H1 (cell line): ENCODE results near the gene RRH. TPM values are rescaled to one million over a fixed set of nuclear protein-coding genes. Genes with fewer than 3 reads are reported as not detected.

Experiments used
- CTCF ChIA-PET: fragments of 300-600 bp; sonication (Branson Sonifier 250); formaldehyde crosslinking; loops from one replicate; lab custom pipeline; 2021; ENCODE audit not compliant: partially characterized antibody; lab: Charles Lee
- POLR2A ChIA-PET: fragments of 300-600 bp; sonication (Branson Sonifier 250); formaldehyde crosslinking; loops from one replicate; lab custom pipeline; 2021; ENCODE audit warnings: inconsistent platforms; ENCODE audit not compliant: partially characterized antibody; lab: Charles Lee
- DNase-seq, 2 experiments: peaks; one replicate each; pipeline versions ENCODE4 v3.0.0 to v3.0.0-alpha.2; 2010 to 2022; ENCODE audit warnings: low spot score in 2 of 2, low read depth in 1 of 2, mixed read lengths in 1 of 2
- FAIRE-seq: peaks from 2 replicates; lab custom pipeline; 2011; peaks lifted over from hg19 to GRCh38; lab: Jason Lieb, UNC
- H2AFZ ChIP-seq: 2 replicates; pipeline ENCODE4 v1.8.1; 2012; ENCODE audit warnings: low read length, inconsistent platforms
- H2AK5ac ChIP-seq: 2 replicates; pipeline ENCODE4 v1.6.1; 2013; ENCODE audit warnings: low read depth, low read length
- H2BK120ac ChIP-seq: replicated peaks from 2 replicates; pipeline ENCODE3; 2013; ENCODE audit warnings: low read depth, low read length, inconsistent platforms
- H2BK12ac ChIP-seq: 2 replicates; pipeline ENCODE4 v1.6.1; 2013; ENCODE audit warnings: low read depth, low read length
- H2BK15ac ChIP-seq: 2 replicates; pipeline ENCODE4 v1.6.1; 2013; ENCODE audit warnings: low read length
- H2BK20ac ChIP-seq: 2 replicates; pipeline ENCODE4 v1.6.1; 2013; ENCODE audit warnings: low read length
- H2BK5ac ChIP-seq: 2 replicates; pipeline ENCODE4 v1.6.1; 2013; ENCODE audit warnings: low read depth, low read length
- H3K14ac ChIP-seq: 2 replicates; pipeline ENCODE4 v1.6.1; 2013; ENCODE audit warnings: inconsistent platforms; ENCODE audit not compliant: insufficient read length
- H3K18ac ChIP-seq: 2 replicates; pipeline ENCODE4 v1.6.1; 2013; ENCODE audit warnings: low read length; ENCODE audit errors: extremely low read depth
- H3K23ac ChIP-seq: 2 replicates; pipeline ENCODE4 v1.6.1; 2013; ENCODE audit warnings: inconsistent platforms; ENCODE audit not compliant: insufficient read length
- H3K23me2 ChIP-seq: 2 replicates; pipeline ENCODE4 v1.6.1; 2013; ENCODE audit warnings: low read depth, low read length
- H3K27ac ChIP-seq: 2 replicates; pipeline ENCODE4 v1.6.1; 2011; ENCODE audit warnings: low read depth, low read length, inconsistent platforms
- H3K27me3 ChIP-seq, 4 experiments: replicated peaks in 1 of 4; 1 replicate in 1 of 4; 2 replicates in 3 of 4; pipeline versions ENCODE4 v1.6.1 to v1.8.1; 2011 to 2013; ENCODE audit warnings: low read length in 3 of 4, mild to moderate bottlenecking in 3 of 4, inconsistent platforms in 2 of 4, mixed read lengths in 2 of 4, moderate library complexity in 1 of 4; ENCODE audit not compliant: control insufficient read depth in 3 of 4, insufficient read depth in 3 of 4; ENCODE audit errors: extremely low read depth in 1 of 4
- H3K36me3 ChIP-seq, 4 experiments: 2 replicates each; pipeline versions ENCODE4 v1.6.1 to v1.8.1; 2011 to 2013; ENCODE audit warnings: mild to moderate bottlenecking in 4 of 4, low read length in 3 of 4, moderate library complexity in 2 of 4, control low read depth in 1 of 4, inconsistent platforms in 1 of 4; ENCODE audit not compliant: insufficient read depth in 4 of 4, control insufficient read depth in 2 of 4
- H3K4ac ChIP-seq: replicated peaks from 2 replicates; pipeline ENCODE3; 2013; ENCODE audit warnings: low read length, low read depth, mixed read lengths, inconsistent platforms; ENCODE audit not compliant: insufficient read length
- H3K4me1 ChIP-seq, 4 experiments: replicated peaks in 1 of 4; 1 replicate in 1 of 4; 2 replicates in 3 of 4; pipeline versions ENCODE4 v1.6.1 to v1.8.1; 2011 to 2013; ENCODE audit warnings: low read length in 3 of 4, inconsistent platforms in 2 of 4, mixed read lengths in 1 of 4; ENCODE audit not compliant: insufficient read depth in 4 of 4, control insufficient read depth in 3 of 4
- H3K4me2 ChIP-seq, 2 experiments: 2 replicates each; pipeline versions ENCODE4 v1.6.1 to v1.8.1; 2011 to 2013; ENCODE audit warnings: low read depth in 2 of 2, low read length in 2 of 2, control low read depth in 1 of 2, inconsistent platforms in 1 of 2, mild to moderate bottlenecking in 1 of 2; ENCODE audit not compliant: insufficient read depth in 1 of 2
- H3K4me3 ChIP-seq, 4 experiments: fragments of 200-600, 300-600 bp in 1 of 4; sonication (generic), shearing (Covaris generic), sonication (Bioruptor Twin) in 1 of 4; 2 replicates each; pipeline versions ENCODE4 v1.5.1 to v1.8.1; 2011 to 2016; ENCODE audit warnings: low read length in 4 of 4, low read depth in 3 of 4, control low read depth in 2 of 4, inconsistent platforms in 2 of 4, mild to moderate bottlenecking in 2 of 4, mixed read lengths in 1 of 4, moderate library complexity in 1 of 4; ENCODE audit not compliant: insufficient read depth in 2 of 4; ENCODE audit errors: extremely low read depth in 1 of 4
- H3K56ac ChIP-seq: replicated peaks from 2 replicates; pipeline ENCODE3; 2013; ENCODE audit warnings: low read depth, mild to moderate bottlenecking, mixed read lengths, low read length, inconsistent platforms; ENCODE audit not compliant: insufficient read length
- H3K79me1 ChIP-seq: 2 replicates; pipeline ENCODE4 v1.6.1; 2013; ENCODE audit warnings: low read depth, low read length, control low read depth
- H3K79me2 ChIP-seq, 2 experiments: 2 replicates each; pipeline versions ENCODE4 v1.6.1 to v1.8.1; 2012 to 2013; ENCODE audit warnings: low read length in 2 of 2, mild to moderate bottlenecking in 2 of 2, inconsistent platforms in 1 of 2; ENCODE audit not compliant: insufficient read depth in 2 of 2, control insufficient read depth in 1 of 2
- H3K9ac ChIP-seq, 4 experiments: replicated peaks in 1 of 4; 1 replicate in 1 of 4; 2 replicates in 3 of 4; pipeline versions ENCODE4 v1.6.1 to v1.8.1; 2011 to 2013; ENCODE audit warnings: low read depth in 3 of 4, low read length in 3 of 4, control low read depth in 2 of 4, mild to moderate bottlenecking in 2 of 4, moderate library complexity in 2 of 4, inconsistent platforms in 1 of 4; ENCODE audit errors: extremely low read depth in 1 of 4
- H3K9me3 ChIP-seq, 2 experiments: 2 replicates each; pipeline versions ENCODE4 v1.6.1 to v1.8.1; 2012 to 2013; ENCODE audit warnings: mild to moderate bottlenecking in 2 of 2, moderate library complexity in 2 of 2, control low read depth in 1 of 2, inconsistent platforms in 1 of 2, low read depth in 1 of 2, low read length in 1 of 2, mixed read lengths in 1 of 2; ENCODE audit not compliant: insufficient read depth in 2 of 2
- H4K20me1 ChIP-seq, 2 experiments: replicated peaks in 1 of 2; 2 replicates each; pipeline versions ENCODE3 to v1.8.1; 2011 to 2013; ENCODE audit warnings: inconsistent platforms in 2 of 2, low read length in 2 of 2, mild to moderate bottlenecking in 1 of 2; ENCODE audit not compliant: insufficient read depth in 2 of 2, control insufficient read depth in 1 of 2
- H4K5ac ChIP-seq: 2 replicates; pipeline ENCODE4 v1.6.1; 2013; ENCODE audit warnings: low read length, low read depth, mixed read lengths, inconsistent platforms; ENCODE audit not compliant: insufficient read length
- H4K8ac ChIP-seq: 2 replicates; pipeline ENCODE4 v1.8.0; 2013; ENCODE audit warnings: mild to moderate bottlenecking, moderate library complexity, low read length, inconsistent platforms; ENCODE audit not compliant: insufficient read depth; ENCODE audit errors: extremely low read depth
- H4K91ac ChIP-seq: replicated peaks from 2 replicates; pipeline ENCODE3; 2013; ENCODE audit warnings: low read length, mixed read lengths, inconsistent platforms; ENCODE audit not compliant: insufficient read length
- ASH2L ChIP-seq: fragments of 200-600, 300-600 bp; sonication (generic); IDR thresholded peaks from one replicate; pipeline ENCODE4 v1.7.1; 2017; ENCODE audit warnings: low read length
- CBX8 ChIP-seq: fragments of 300-800, 300-1000 bp; sonication (generic); IDR thresholded peaks from 2 replicates; pipeline ENCODE4 v1.7.1; 2016; ENCODE audit warnings: low read depth, low read length, borderline replicate concordance
- CHD1 ChIP-seq: IDR thresholded peaks from 2 replicates; pipeline ENCODE4 v1.6.1; 2012; ENCODE audit warnings: low read depth, low read length, improper control_type of control experiment
- CHD2 ChIP-seq: IDR thresholded peaks from 2 replicates; pipeline ENCODE4 v1.6.1; 2012; ENCODE audit warnings: low read length, improper control_type of control experiment
- EZH2 ChIP-seq: fragments of 200-600 bp; sonication (generic); IDR thresholded peaks from 2 replicates; pipeline ENCODE4 v1.7.1; 2012; ENCODE audit warnings: low read depth, mild to moderate bottlenecking, moderate library complexity, low read length, inconsistent platforms; ENCODE audit not compliant: severe bottlenecking
- FOSL1 ChIP-seq: IDR thresholded peaks from 2 replicates; pipeline ENCODE4 v1.6.1; 2011; ENCODE audit warnings: mild to moderate bottlenecking, low read depth, low read length, moderate library complexity; ENCODE audit not compliant: insufficient read depth
- HDAC2 ChIP-seq, 2 experiments: fragments of 300-600 bp in 1 of 2; sonication (generic) in 1 of 2; IDR thresholded peaks; 2 replicates each; pipeline ENCODE4 v1.6.1; 2011 to 2012; ENCODE audit warnings: low read depth in 2 of 2, low read length in 2 of 2, mild to moderate bottlenecking in 2 of 2, moderate library complexity in 2 of 2, borderline replicate concordance in 1 of 2, inconsistent platforms in 1 of 2
- JUN ChIP-seq: IDR thresholded peaks from 2 replicates; pipeline ENCODE4 v1.6.1; 2011; ENCODE audit warnings: low read depth, mild to moderate bottlenecking, improper control_type of control experiment, low read length
- PHF8 ChIP-seq: fragments of 200-600 bp; sonication (generic); conservative IDR thresholded peaks from 2 replicates; pipeline ENCODE4 v1.7.1; 2012; ENCODE audit warnings: low read depth, mild to moderate bottlenecking, inconsistent platforms, low read length, moderate library complexity
- RFX5 ChIP-seq: IDR thresholded peaks from 2 replicates; pipeline ENCODE4 v1.6.1; 2011; ENCODE audit warnings: low read depth, low read length, improper control_type of control experiment, borderline replicate concordance
- SRF ChIP-seq: IDR thresholded peaks from 2 replicates; pipeline ENCODE4 v1.6.1; 2011; ENCODE audit warnings: mild to moderate bottlenecking, low read depth, low read length, moderate library complexity
- TAF1 ChIP-seq: IDR thresholded peaks from 2 replicates; pipeline ENCODE4 v1.6.1; 2011; ENCODE audit warnings: mild to moderate bottlenecking, low read depth, low read length
- TBP ChIP-seq: IDR thresholded peaks from 2 replicates; pipeline ENCODE4 v1.6.1; 2011; ENCODE audit warnings: low read depth, low read length, improper control_type of control experiment
- TCF12 ChIP-seq: IDR thresholded peaks from 2 replicates; pipeline ENCODE4 v1.6.1; 2011; ENCODE audit warnings: low read depth, mild to moderate bottlenecking, low read length
- TEAD4 ChIP-seq: IDR thresholded peaks from 2 replicates; pipeline ENCODE4 v1.6.1; 2012; ENCODE audit warnings: low read depth, low read length, inconsistent platforms, mixed read lengths
- ZNF274 ChIP-seq: IDR thresholded peaks from 2 replicates; pipeline ENCODE4 v1.7.0; 2012; ENCODE audit warnings: low read length, borderline replicate concordance; ENCODE audit errors: extremely low read depth
- WGBS, 2 experiments: shearing (Covaris generic) in 1 of 2; methylation state at CpG; one replicate each; pipeline versions ENCODE4 v1.1.6 to v1.1.7; 2013 to 2015; ENCODE audit warnings: low lambda C conversion rate in 2 of 2, mixed read lengths in 2 of 2, inconsistent platforms in 1 of 2, low coverage in 1 of 2, missing lambda C conversion rate in 1 of 2; ENCODE audit not compliant: insufficient replicate concordance in 2 of 2, insufficient coverage in 1 of 2, insufficient read length in 1 of 2; ENCODE audit errors: extremely low coverage in 1 of 2, missing lambda C conversion rate in 1 of 2; 5-methylcytosine and 5-hydroxymethylcytosine counted together
- polyA plus RNA-seq, 7 experiments: library from polyadenylated mRNA; depleted of rRNA in 3 of 7; stranded (reverse) in 5 of 7; unstranded in 2 of 7; fragments of >200 nt in 5 of 7; fragments of 200-250 nt in 2 of 7; gene quantifications; 1 replicate in 5 of 7; 2 replicates in 1 of 7; 4 replicates in 1 of 7; pipeline versions ENCODE4 v1.2.1 to v1.2.3, GENCODE V29; 2011 to 2013; ENCODE audit warnings: missing spikeins in 2 of 7, mixed read lengths in 2 of 7
- total RNA-seq: library from RNA; stranded (reverse); fragmentation: NEBNext Ultra II Directional; extraction: Animal tissue kit (Norgen Biotek cat#: 25700); gene quantifications from 2 replicates; pipeline ENCODE4 v1.2.1, GENCODE V29; 2021

The RRH gene
- total and polyA plus RNA-seq, 2 of the 8 experiments (the other 6 are each of a cell fraction or from before 2014, with no cell fraction given), result 0.38 TPM; not detected in 1

DNA sequence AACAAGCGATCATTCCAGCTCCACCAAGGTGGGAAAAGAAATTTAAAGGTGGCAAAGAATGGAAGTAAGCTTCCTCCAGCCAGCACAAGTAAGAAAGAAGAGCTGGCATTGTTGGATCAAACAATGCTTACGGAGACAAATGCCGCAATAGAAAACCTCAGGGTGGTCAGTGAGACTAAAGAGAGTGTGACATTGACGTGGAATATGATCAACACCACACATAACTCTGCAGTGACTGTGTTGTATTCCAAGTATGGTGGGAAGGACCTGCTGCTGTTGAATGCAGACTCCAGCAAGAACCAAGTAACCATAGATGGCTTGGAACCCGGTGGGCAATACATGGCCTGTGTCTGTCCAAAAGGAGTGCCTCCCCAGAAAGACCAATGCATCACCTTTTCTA is 42.3 kb downstream of the RRH start:
- FAIRE-seq, result no peak
- Histone ChIP-seq H3K14ac (no peak overlapping the region), H3K36me3 (no peaks in the 10 kb centered on the region), H3K4me1 (no peaks in the 10 kb centered on the region), H3K4ac (no peak overlapping the region), H2BK12ac (no peak overlapping the region), H2BK15ac (no peak overlapping the region), H3K23ac (no peak overlapping the region), H3K4me3 (no peak overlapping the region), H3K79me1 (no peaks in the 10 kb centered on the region), H3K4me2 (no peak overlapping the region), H4K91ac (no peak overlapping the region), H2AK5ac (no peak overlapping the region), H3K9me3 (no peaks in the 10 kb centered on the region), H3K18ac (no peak overlapping the region), H3K23me2 (no peaks in the 10 kb centered on the region), H2BK120ac (no peak overlapping the region), H4K8ac (no peak overlapping the region), H3K79me2 (no peaks in the 10 kb centered on the region), H2AFZ (no peak overlapping the region), H3K56ac (no peak overlapping the region), H4K5ac (no peak overlapping the region), H3K27ac (no peak overlapping the region), H4K20me1 (no peaks in the 10 kb centered on the region), H2BK20ac (no peak overlapping the region), H2BK5ac (no peak overlapping the region), H3K9ac (no peak overlapping the region), H3K27me3 (no peaks in the 10 kb centered on the region)
- ChIA-PET POLR2A (no interaction called here), CTCF (no interaction called here)
- 86% methylated on average over 5 of the region's 5 CpGs; no CpG with 5 or more reads in 1 of the 2 experiments for WGBS, 2 experiments
- DNase-seq, result no peak
- TF ChIP-seq FOSL1, result no peak
- no peak for TF ChIP-seq JUN
- TF ChIP-seq CBX8, result no peak
- no peak for TF ChIP-seq SRF
- no peak for TF ChIP-seq CHD1
- TF ChIP-seq TAF1, result no peak
- no peak for TF ChIP-seq PHF8
- no peak for TF ChIP-seq TCF12
- no peak for TF ChIP-seq TBP
- no peak for TF ChIP-seq TEAD4
- TF ChIP-seq CHD2, result no peak
- no peak for TF ChIP-seq HDAC2 (IDR thresholded peaks at IDR 0.05; ENCODE audit: borderline replicate concordance in 1 of 2, low read depth in 2 of 2, low read length in 2 of 2)
- no peak for TF ChIP-seq ZNF274
- TF ChIP-seq EZH2, result no peak
- TF ChIP-seq RFX5, result no peak
- no peak for TF ChIP-seq ASH2L
